Activated CD4-positive, alpha-beta T cell treated with anti-CD3 and anti-CD28 coated beads for 1 hour (primary cell): Measurements from ENCODE around the gene TM9SF4.

Experiments used
- DNase-seq: peaks from one replicate; pipeline ENCODE4 v3.0.0-alpha.2; 2020

The TM9SF4 gene

GRCh38 chr20:32215147-32215546 lies 105.6 kb downstream of the TM9SF4 start:
- DNase-seq: no peak

GRCh38 chr20:32215729-32216128 lies 106.2 kb downstream of the TM9SF4 start:
- no peak for DNase-seq

DNA sequence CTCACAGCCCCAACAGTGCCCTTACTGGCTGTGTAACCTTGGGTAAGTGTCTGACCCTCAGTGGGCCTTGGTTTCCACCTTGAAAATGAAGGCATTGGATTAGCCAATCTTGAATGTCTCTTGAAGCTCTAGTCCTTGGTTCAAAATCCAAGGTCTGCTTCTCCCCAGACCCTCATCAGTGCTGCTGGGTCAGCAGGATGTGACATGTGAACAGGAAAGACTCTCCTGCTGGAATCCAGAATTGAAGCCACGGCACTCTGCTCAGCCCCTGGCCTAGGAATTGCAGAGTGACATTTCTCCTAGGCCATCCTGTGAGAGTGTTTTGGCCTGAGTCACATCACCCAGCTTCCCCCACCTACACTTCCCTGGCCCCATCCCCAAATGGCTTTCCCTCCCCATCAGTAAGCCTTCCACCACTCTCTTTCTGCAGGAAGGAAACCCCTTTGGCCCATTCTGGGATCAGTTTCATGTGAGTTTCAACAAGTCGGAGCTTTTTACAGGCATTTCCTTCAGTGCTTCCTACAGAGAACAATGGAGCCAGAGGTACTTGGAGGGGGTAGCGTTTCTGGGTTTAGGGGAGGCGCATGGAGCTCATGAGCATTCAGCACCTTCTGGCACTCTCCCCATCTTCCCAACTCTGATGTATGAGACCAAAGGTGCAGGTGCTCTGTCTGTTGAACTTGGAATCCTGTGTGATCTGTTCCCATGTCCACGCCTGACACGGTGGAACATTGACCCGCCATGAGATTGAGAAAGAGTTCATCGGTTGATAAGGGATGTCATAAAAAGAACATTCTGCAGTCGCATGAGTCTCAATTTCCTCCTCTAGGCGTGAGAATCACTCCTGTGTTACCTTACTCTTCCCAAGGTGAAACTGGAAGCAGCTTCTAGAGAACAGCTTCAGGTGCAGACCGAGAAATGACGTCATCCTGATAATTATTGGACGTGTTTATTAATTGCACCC lies 106.9 kb downstream of the TM9SF4 start:
- no peak for DNase-seq
